A673 (cell line): ENCODE results near the gene OSM. TPM values are rescaled to one million over a fixed set of nuclear protein-coding genes. Genes with fewer than 3 reads are reported as not detected.

Experiments used
- BruUV-seq: library from RNA; stranded (reverse); fragments of 400-500 nt; replicated peaks from 2 replicates; lab custom pipeline; 2021; lab: Mats Ljungman, UMichigan
- CTCF ChIA-PET: fragments of 300-600 bp; sonication (Branson Sonifier 250); formaldehyde crosslinking; loops from one replicate; lab custom pipeline; 2022; ENCODE audit warnings: antibody characterized with exemption; lab: Charles Lee
- POLR2A ChIA-PET: fragments of 300-600 bp; sonication (Branson Sonifier 250); formaldehyde crosslinking; loops from one replicate; lab custom pipeline; 2022; ENCODE audit warnings: antibody characterized with exemption; ENCODE audit not compliant: low non-redundant PET; lab: Charles Lee
- DNase-seq: peaks from one replicate; pipeline ENCODE4 v3.0.0-alpha.2; 2015; ENCODE audit warnings: low spot score
- H3K27ac ChIP-seq: fragments of 200-600 bp; sonication (generic); 2 replicates; pipeline ENCODE4 v1.5.1; 2016; ENCODE audit warnings: mixed run types, low read depth, mild to moderate bottlenecking, mixed read lengths, antibody characterized with exemption, low read length; ENCODE audit not compliant: poor library complexity, severe bottlenecking
- H3K27me3 ChIP-seq: fragments of 200-600 bp; sonication (generic); replicated peaks from 2 replicates; pipeline ENCODE4 v1.6.1; 2017; ENCODE audit warnings: mixed run types, low read depth, mild to moderate bottlenecking, mixed read lengths, antibody characterized with exemption, low read length; ENCODE audit not compliant: insufficient read depth, poor library complexity
- H3K36me3 ChIP-seq: fragments of 200-600 bp; sonication (generic); 2 replicates; pipeline ENCODE4 v1.6.1; 2016; ENCODE audit warnings: mixed run types, mild to moderate bottlenecking, mixed read lengths, antibody characterized with exemption, low read length; ENCODE audit not compliant: insufficient read depth, poor library complexity, severe bottlenecking
- H3K4me1 ChIP-seq: fragments of 200-600 bp; sonication (generic); 2 replicates; pipeline ENCODE4 v1.6.1; 2017; ENCODE audit warnings: mixed run types, mild to moderate bottlenecking, mixed read lengths, antibody characterized with exemption, low read length; ENCODE audit not compliant: insufficient read depth, poor library complexity, severe bottlenecking
- H3K4me3 ChIP-seq: fragments of 200-600 bp; sonication (generic); 2 replicates; pipeline ENCODE4 v1.5.1; 2016; ENCODE audit warnings: low read depth, mixed run types, mild to moderate bottlenecking, mixed read lengths, low read length; ENCODE audit not compliant: poor library complexity, severe bottlenecking
- H3K9me3 ChIP-seq: fragments of 200-600 bp; sonication (generic); 2 replicates; pipeline ENCODE4 v1.6.1; 2016; ENCODE audit warnings: mixed run types, low read depth, mild to moderate bottlenecking, mixed read lengths, antibody characterized with exemption, low read length; ENCODE audit not compliant: poor library complexity, severe bottlenecking
- CTCF ChIP-seq: fragments of 300-800, 200-600 bp; sonication (generic); conservative IDR thresholded peaks from 2 replicates; pipeline ENCODE4 v1.5.1; 2017; ENCODE audit warnings: low read depth, mild to moderate bottlenecking, antibody characterized with exemption, low read length, moderate library complexity, mixed read lengths
- EZH2 ChIP-seq: fragments of 200-600 bp; sonication (generic); IDR thresholded peaks from 2 replicates; pipeline ENCODE4 v1.6.1; 2017; ENCODE audit warnings: borderline replicate concordance, low read depth, mild to moderate bottlenecking, mixed read lengths, antibody characterized with exemption, low read length; ENCODE audit not compliant: poor library complexity, severe bottlenecking
- intact Hi-C: fragments of 100-400 bp; cut with micrococcal nuclease; formaldehyde crosslinking; loops from one replicate; pipeline ENCODE4 v1.10.0; 2022; ENCODE audit not compliant: unreplicated experiment
- total RNA-seq: library from RNA; stranded (reverse); gene quantifications from 2 replicates; pipeline ENCODE4 v1.2.3, GENCODE V29; 2021

The OSM gene
- total RNA-seq, 1 experiment from 2014 or later: not detected

- Histone ChIP-seq H3K4me3 (no peak overlapping the region), H3K9me3 (no peaks in the 10 kb centered on the region), H3K27me3 (no peaks in the 10 kb centered on the region), H3K4me1 (no peaks in the 10 kb centered on the region), H3K36me3 (no peaks in the 10 kb centered on the region), H3K27ac (no peak overlapping the region)
- ChIA-PET CTCF (no interaction called here), POLR2A (no interaction called here)
- no TSS peak for BruUV-seq
- TF ChIP-seq EZH2: no peak
- intact Hi-C loops: no loop called here
- no peak for DNase-seq
Observed at GRCh38 chr22:30214703-30215407, 51.8 kb downstream of the OSM start.

- Histone ChIP-seq H3K36me3 (no peaks in the 10 kb centered on the region), H3K4me3 (no peak overlapping the region), H3K9me3 (no peaks in the 10 kb centered on the region), H3K4me1 (no peaks in the 10 kb centered on the region), H3K27ac (no peak overlapping the region), H3K27me3 (no peaks in the 10 kb centered on the region)
- TF ChIP-seq EZH2: no peak
- no peak for TF ChIP-seq CTCF
- DNase-seq: no peak
- POLR2A ChIA-PET: no interaction called here
- CTCF ChIA-PET: no interaction called here
- no TSS peak for BruUV-seq
- intact Hi-C loops: no loop called here
Observed at GRCh38 chr22:30212996-30213441, 53.6 kb downstream of the OSM start.

Other genes with a start within 250 kb of the OSM start
- gene HORMAD2, start 186.4 kb downstream of the OSM start, total RNA-seq: not detected in 2 replicates
- 0.24 and 0.59 TPM in 2 replicates for gene LIF, start 20.1 kb downstream of the OSM start, total RNA-seq
- gene CASTOR1, start 22.7 kb upstream of the OSM start, total RNA-seq: 2.0 and 5.5 TPM in 2 replicates
- 8.4 and 10.6 TPM in 2 replicates for gene TBC1D10A, start 60.1 kb upstream of the OSM start, total RNA-seq
- 346 and 366 TPM in 2 replicates for gene SF3A1, start 90.0 kb upstream of the OSM start, total RNA-seq
- gene CCDC157, start 90.2 kb upstream of the OSM start, total RNA-seq: 5.7 and 6.0 TPM in 2 replicates
- 18.9 and 22.4 TPM in 2 replicates for gene RNF215, start 120.6 kb upstream of the OSM start, total RNA-seq
- gene SEC14L2, start 130.2 kb upstream of the OSM start, total RNA-seq: 14.4 and 19.4 TPM in 2 replicates
- 82.6 and 86.9 TPM in 2 replicates for gene MTFP1, start 158.9 kb upstream of the OSM start, total RNA-seq
- gene SEC14L3, start 205.2 kb upstream of the OSM start, total RNA-seq: not detected in 2 replicates
- not detected in 2 replicates for gene SEC14L4, start 238.8 kb upstream of the OSM start, total RNA-seq